Suprapubic skin (tissue), 4 donors: ENCODE measurements around the gene RENBP. TPM values are rescaled to one million over a fixed set of nuclear protein-coding genes. Genes with fewer than 3 reads are reported as not detected.

Experiments used
- DNase-seq, 2 donors: peaks; one replicate each; pipeline ENCODE4 v3.0.0-alpha.2; 2019; ENCODE audit warnings: low spot score in 2 of 2
- H3K27ac ChIP-seq: fragments of 200-600 bp; sonication (generic); one replicate; pipeline ENCODE4 v1.5.1; 2019
- H3K27me3 ChIP-seq: fragments of 200-600 bp; sonication (generic); one replicate; pipeline ENCODE4 v1.5.1; 2019
- H3K36me3 ChIP-seq: fragments of 200-600 bp; sonication (generic); one replicate; pipeline ENCODE4 v1.5.1; 2019
- H3K4me1 ChIP-seq: fragments of 200-600 bp; sonication (generic); one replicate; pipeline ENCODE4 v1.5.1; 2019
- H3K4me3 ChIP-seq: fragments of 200-600 bp; sonication (generic); one replicate; pipeline ENCODE4 v1.5.1; 2019; ENCODE audit warnings: mild to moderate bottlenecking
- H3K9me3 ChIP-seq: fragments of 200-600 bp; sonication (generic); one replicate; pipeline ENCODE4 v1.5.1; 2019
- EP300 ChIP-seq: sonication (generic); formaldehyde crosslinking; IDR thresholded peaks from one replicate; pipeline ENCODE4 v1.6.1; 2017; ENCODE audit warnings: antibody characterized with exemption
- POLR2A ChIP-seq, 2 donors: fragments of 450-650 bp; IDR thresholded peaks; one replicate each; pipeline ENCODE4 v1.6.1; 2017; ENCODE audit warnings: antibody characterized with exemption in 2 of 2, mild to moderate bottlenecking in 2 of 2, moderate library complexity in 2 of 2
- POLR2AphosphoS5 ChIP-seq, 3 donors: sonication (generic); formaldehyde crosslinking; IDR thresholded peaks; one replicate each; pipeline ENCODE4 v1.6.1; 2017; ENCODE audit warnings: antibody characterized with exemption in 3 of 3
- WGBS: methylation state at CpG from one replicate; pipeline ENCODE4 v1.1.5; 2018; 5-methylcytosine and 5-hydroxymethylcytosine counted together
- total RNA-seq, 4 donors: library from RNA; depleted of rRNA; stranded (reverse); fragments of >200 nt; gene quantifications; one replicate each; pipeline ENCODE4 v1.1.0, GENCODE V29; 2016
- TF ChIP-seq, protein P1 (sequence below), 2 donors: fragments of 200-600 bp in 1 of 2; fragments of 450-650 bp in 1 of 2; sonication (generic) in 1 of 2; IDR thresholded peaks; one replicate each; pipeline ENCODE4 v1.5.1; 2016 to 2019; ENCODE audit warnings: antibody characterized with exemption in 2 of 2, mild to moderate bottlenecking in 1 of 2, moderate library complexity in 1 of 2

The RENBP gene
- total RNA-seq, 4 donors from 2014 or later, result 1.7 to 9.9 (median 4.6) TPM

DNA sequence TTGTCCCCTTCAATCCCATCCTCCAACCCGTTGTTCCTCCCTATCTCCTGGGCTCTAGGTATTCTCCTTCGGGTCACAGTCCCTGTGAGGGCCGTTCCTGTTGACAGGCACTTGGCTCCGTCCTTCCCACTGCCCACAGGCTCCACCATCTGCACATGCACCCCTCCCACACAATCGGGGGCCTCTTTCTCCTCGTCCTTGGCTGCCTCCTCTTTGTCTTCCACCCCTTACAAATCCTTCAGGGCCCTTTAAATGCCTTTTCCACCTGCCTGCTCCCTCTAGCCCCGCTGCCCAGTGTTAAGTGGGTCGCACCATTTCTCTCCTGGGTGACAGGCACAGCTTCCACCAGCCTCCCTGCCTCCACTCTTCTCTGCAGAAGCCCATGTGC is 42.7 kb downstream of the RENBP start:
- no peak overlapping the region for H3K27ac ChIP-seq
- WGBS, result 78% methylated on average over 8 of the region's 8 CpGs
- H3K4me1 ChIP-seq, result peaks cover 23% of the 10 kb centered on the region
- H3K27me3 ChIP-seq, result no peaks in the 10 kb centered on the region
- TF ChIP-seq POLR2A (IDR thresholded peaks at IDR 0.05) (no peak), POLR2AphosphoS5 (IDR thresholded peaks at IDR 0.05) (no peak), EP300 (no peak)
- TF ChIP-seq, protein P1, sequence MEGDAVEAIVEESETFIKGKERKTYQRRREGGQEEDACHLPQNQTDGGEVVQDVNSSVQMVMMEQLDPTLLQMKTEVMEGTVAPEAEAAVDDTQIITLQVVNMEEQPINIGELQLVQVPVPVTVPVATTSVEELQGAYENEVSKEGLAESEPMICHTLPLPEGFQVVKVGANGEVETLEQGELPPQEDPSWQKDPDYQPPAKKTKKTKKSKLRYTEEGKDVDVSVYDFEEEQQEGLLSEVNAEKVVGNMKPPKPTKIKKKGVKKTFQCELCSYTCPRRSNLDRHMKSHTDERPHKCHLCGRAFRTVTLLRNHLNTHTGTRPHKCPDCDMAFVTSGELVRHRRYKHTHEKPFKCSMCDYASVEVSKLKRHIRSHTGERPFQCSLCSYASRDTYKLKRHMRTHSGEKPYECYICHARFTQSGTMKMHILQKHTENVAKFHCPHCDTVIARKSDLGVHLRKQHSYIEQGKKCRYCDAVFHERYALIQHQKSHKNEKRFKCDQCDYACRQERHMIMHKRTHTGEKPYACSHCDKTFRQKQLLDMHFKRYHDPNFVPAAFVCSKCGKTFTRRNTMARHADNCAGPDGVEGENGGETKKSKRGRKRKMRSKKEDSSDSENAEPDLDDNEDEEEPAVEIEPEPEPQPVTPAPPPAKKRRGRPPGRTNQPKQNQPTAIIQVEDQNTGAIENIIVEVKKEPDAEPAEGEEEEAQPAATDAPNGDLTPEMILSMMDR (IDR thresholded peaks at IDR 0.05), result no peak
- no peak overlapping the region for H3K4me3 ChIP-seq
- no peaks in the 10 kb centered on the region for H3K9me3 ChIP-seq
- DNase-seq, result no peak
- no peaks in the 10 kb centered on the region for H3K36me3 ChIP-seq

DNA sequence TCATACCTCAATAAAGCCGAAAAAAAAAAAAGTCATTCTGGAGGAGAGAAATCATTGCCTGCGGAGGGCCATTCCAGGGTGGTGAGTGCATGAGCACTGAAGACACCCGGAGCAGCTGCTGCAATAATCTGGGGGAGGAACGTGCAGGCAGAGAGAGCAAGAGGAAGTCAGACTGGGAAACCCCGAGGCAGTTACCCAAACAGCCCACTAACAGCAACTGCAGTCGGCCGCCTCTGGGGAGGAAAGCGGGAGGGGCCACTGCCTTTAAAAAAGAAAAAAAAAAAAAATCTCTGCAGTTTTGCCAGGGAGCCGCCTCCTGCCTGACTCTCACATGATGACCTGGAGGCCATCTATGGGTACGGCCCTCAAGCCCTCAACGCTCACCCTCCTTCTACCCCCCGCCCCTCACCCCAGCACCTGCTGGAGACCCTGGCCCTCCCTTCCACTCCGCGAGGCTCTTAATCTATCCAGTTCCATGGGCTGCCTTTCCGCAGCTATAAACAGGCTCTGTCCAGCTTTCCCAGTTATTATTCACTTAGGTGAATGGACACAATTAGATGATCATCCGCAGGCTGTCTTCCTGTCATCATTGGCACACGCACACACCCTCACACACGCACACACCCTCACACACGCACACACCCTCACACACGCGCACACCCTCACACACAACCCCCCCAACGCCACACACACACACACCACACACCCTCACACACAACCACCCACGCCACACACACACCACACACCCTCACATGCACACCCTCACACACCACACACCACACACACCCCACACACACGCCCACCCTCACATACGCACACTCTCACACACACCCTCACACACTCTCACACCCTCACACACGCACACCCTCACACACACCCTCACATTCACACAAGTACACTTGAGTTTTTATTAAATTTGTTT is 43.4 kb downstream of the RENBP start:
- H3K27me3 ChIP-seq, result no peaks in the 10 kb centered on the region
- H3K9me3 ChIP-seq, result no peaks in the 10 kb centered on the region
- TF ChIP-seq POLR2AphosphoS5 (IDR thresholded peaks at IDR 0.05) (no peak), POLR2A (IDR thresholded peaks at IDR 0.05) (no peak), EP300 (no peak)
- TF ChIP-seq, protein P1 (IDR thresholded peaks at IDR 0.05), result no peak
- no peak overlapping the region for H3K27ac ChIP-seq
- H3K4me1 ChIP-seq, result peaks cover 23% of the 10 kb centered on the region
- no peaks in the 10 kb centered on the region for H3K36me3 ChIP-seq
- DNase-seq, result no peak
- H3K4me3 ChIP-seq, result no peak overlapping the region
- 47% methylated on average over 26 of the region's 26 CpGs for WGBS

DNA sequence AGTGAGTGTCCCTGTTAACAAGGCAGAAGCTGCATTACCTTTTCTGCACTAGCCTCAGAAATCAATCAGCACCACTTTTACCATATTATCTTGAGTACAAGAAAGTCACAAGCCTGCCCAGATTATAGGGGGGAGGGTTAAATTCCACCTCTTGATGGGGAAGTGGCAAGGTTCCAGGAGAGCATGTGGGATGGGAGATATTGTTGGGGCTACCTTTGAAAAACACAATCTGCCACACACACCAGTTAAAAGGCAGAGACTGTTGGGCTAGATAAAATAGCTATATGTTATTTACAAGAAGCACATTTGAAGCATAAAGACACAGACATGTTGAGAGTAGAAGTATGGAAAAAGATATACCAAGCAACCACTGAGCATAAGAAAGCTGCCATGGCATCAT is 46.5 kb downstream of the RENBP start:
- H3K9me3 ChIP-seq, result no peaks in the 10 kb centered on the region
- TF ChIP-seq POLR2AphosphoS5 (IDR thresholded peaks at IDR 0.05), result no peak
- TF ChIP-seq EP300, result no peak
- TF ChIP-seq, protein P1 (IDR thresholded peaks at IDR 0.05), result no peak
- H3K4me3 ChIP-seq, result no peak overlapping the region
- no peak for DNase-seq
- no peaks in the 10 kb centered on the region for H3K36me3 ChIP-seq
- peaks cover 12% of the 10 kb centered on the region for H3K4me1 ChIP-seq
- no peaks in the 10 kb centered on the region for H3K27me3 ChIP-seq
- no peak overlapping the region for H3K27ac ChIP-seq

DNA sequence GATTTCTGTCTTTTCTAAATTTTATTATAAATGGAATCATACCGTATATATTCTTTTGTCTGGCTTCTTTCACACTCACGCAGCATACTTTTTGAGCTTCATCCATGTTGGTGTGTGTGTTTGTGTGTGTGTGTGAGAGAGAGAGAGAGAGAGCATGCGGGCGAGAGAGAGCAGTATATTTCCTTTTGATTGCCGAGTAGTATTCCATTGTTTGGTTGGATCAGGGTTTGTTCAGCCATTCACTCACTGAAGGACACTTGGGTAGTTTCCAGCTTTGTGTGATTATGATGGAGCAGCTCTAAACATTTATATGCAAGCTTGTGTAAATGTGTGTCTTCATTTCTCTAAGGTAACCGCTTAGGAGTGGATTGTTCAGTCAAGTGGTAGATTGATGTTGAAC is 55.3 kb downstream of the RENBP start:
- TF ChIP-seq, protein P1 (IDR thresholded peaks at IDR 0.05), result no peak
- TF ChIP-seq EP300, result no peak
- no peak for TF ChIP-seq POLR2A (IDR thresholded peaks at IDR 0.05)
- no peak for TF ChIP-seq POLR2AphosphoS5 (IDR thresholded peaks at IDR 0.05)
- Histone ChIP-seq H3K4me1 (peaks cover 17% of the 10 kb centered on the region), H3K36me3 (no peaks in the 10 kb centered on the region), H3K9me3 (no peaks in the 10 kb centered on the region), H3K27me3 (peaks cover 29% of the 10 kb centered on the region), H3K4me3 (no peak overlapping the region), H3K27ac (no peak overlapping the region)
- DNase-seq, result no peak
- WGBS, result 92% methylated on average over 6 of the region's 6 CpGs

DNA sequence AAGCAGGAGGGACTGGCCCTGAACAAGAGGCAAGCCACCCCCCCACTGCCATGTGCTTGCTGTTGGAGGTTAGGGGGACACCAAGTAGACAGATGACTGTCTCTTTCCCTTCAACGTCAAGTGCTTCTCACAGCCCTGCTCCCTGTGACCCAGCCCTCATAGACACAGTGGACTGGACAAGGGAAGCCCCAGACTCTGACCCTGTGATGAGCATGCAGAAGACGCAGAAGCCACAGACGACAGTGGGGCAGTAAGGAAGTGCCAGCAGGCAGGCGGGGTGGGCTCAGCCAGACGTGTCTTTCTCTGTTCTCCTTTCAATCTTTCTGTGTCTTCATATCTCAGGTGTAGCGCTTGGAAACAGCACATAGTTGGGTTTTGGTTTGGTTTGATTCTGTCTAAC is 56.1 kb downstream of the RENBP start:
- no peak for DNase-seq
- Histone ChIP-seq H3K36me3 (no peaks in the 10 kb centered on the region), H3K4me3 (no peak overlapping the region), H3K27me3 (peaks cover 37% of the 10 kb centered on the region), H3K27ac (no peak overlapping the region), H3K4me1 (peaks cover 17% of the 10 kb centered on the region), H3K9me3 (no peaks in the 10 kb centered on the region)
- 65% methylated on average over 6 of the region's 6 CpGs for WGBS
- no peak for TF ChIP-seq POLR2AphosphoS5 (IDR thresholded peaks at IDR 0.05)
- no peak for TF ChIP-seq EP300
- TF ChIP-seq POLR2A (IDR thresholded peaks at IDR 0.05), result no peak
- TF ChIP-seq, protein P1 (IDR thresholded peaks at IDR 0.05), result no peak
